HEK293 (cell line): Measurements from ENCODE around the gene HMCN1.

ENCODE experiments used
- CTCF ChIA-PET: fragments of 350-600 bp; formaldehyde crosslinking; extraction: SDS; loops from one replicate; lab custom pipeline; 2021; ENCODE audit warnings: antibody characterized with exemption; lab: Yijun Ruan, JAX
- POLR2A ChIA-PET: fragments of 300-600 bp; formaldehyde crosslinking; extraction: SDS; loops from one replicate; lab custom pipeline; 2020; ENCODE audit warnings: antibody characterized with exemption, inconsistent platforms; lab: Yijun Ruan, JAX
- H3K27ac ChIP-seq: fragments of 200-500 bp; sonication (Bioruptor generic); 2 replicates; pipeline ENCODE4 v1.5.1; 2014; ENCODE audit warnings: low read depth, low read length, control low read depth, inconsistent platforms; ENCODE audit errors: extremely low read depth
- H3K36me3 ChIP-seq, 2 experiments: fragments of 200-500 bp in 1 of 2; sonication (Bioruptor generic) in 1 of 2; 1 replicate in 1 of 2; 2 replicates in 1 of 2; pipeline ENCODE4 v1.5.1; 2014 to 2017; ENCODE audit warnings: inconsistent platforms in 2 of 2, low read length in 2 of 2; ENCODE audit not compliant: control insufficient read depth in 2 of 2, insufficient read depth in 1 of 2
- H3K4me1 ChIP-seq: fragments of 200-500 bp; sonication (Bioruptor generic); 2 replicates; pipeline ENCODE4 v1.5.1; 2014; ENCODE audit warnings: mild to moderate bottlenecking, low read length, inconsistent platforms; ENCODE audit not compliant: control insufficient read depth, insufficient read depth
- H3K4me3 ChIP-seq: 2 replicates; pipeline ENCODE4 v1.5.1; 2011; ENCODE audit warnings: low read depth, mild to moderate bottlenecking, control low read depth, low read length, moderate library complexity
- H3K9me3 ChIP-seq: fragments of 200-500 bp; sonication (Bioruptor generic); 2 replicates; pipeline ENCODE4 v1.5.1; 2014; ENCODE audit warnings: low read depth, low read length, inconsistent platforms; ENCODE audit not compliant: control insufficient read depth, insufficient read depth
- HOXD13 ChIP-seq: sonication (generic); formaldehyde crosslinking; IDR thresholded peaks from 2 replicates; pipeline ENCODE4 v1.8.0; 2022; ENCODE audit warnings: missing genetic modification reagents, borderline replicate concordance
- KLF7 ChIP-seq: fragments of 450-650 bp; formaldehyde crosslinking; IDR thresholded peaks from 2 replicates; pipeline ENCODE4 v1.5.1; 2016; ENCODE audit warnings: missing biosample characterization, missing genetic modification characterization, borderline replicate concordance
- MEIS1 ChIP-seq: sonication (generic); formaldehyde crosslinking; IDR thresholded peaks from 2 replicates; pipeline ENCODE4 v1.8.1; 2022; ENCODE audit warnings: missing genetic modification reagents, mild to moderate bottlenecking, borderline replicate concordance
- PRDM4 ChIP-seq: fragments of 450-650 bp; formaldehyde crosslinking; IDR thresholded peaks from 2 replicates; pipeline ENCODE4 v1.5.1; 2017; ENCODE audit warnings: missing biosample characterization, missing genetic modification characterization
- TRIM28 ChIP-seq: IDR thresholded peaks from 2 replicates; pipeline ENCODE4 v1.6.1; 2011; ENCODE audit warnings: low read length, control low read depth, borderline replicate concordance
- YY2 ChIP-seq: fragments of 450-650 bp; formaldehyde crosslinking; IDR thresholded peaks from 2 replicates; pipeline ENCODE4 v1.5.1; 2016; ENCODE audit warnings: missing biosample characterization, missing genetic modification characterization
- ZFP3 ChIP-seq: fragments of 450-650 bp; formaldehyde crosslinking; IDR thresholded peaks from 2 replicates; pipeline ENCODE4 v1.5.1; 2016; ENCODE audit warnings: low read depth, missing biosample characterization, missing genetic modification characterization
- ZNF157 ChIP-seq: fragments of 450-650 bp; formaldehyde crosslinking; IDR thresholded peaks from 2 replicates; pipeline ENCODE4 v1.5.1; 2016; ENCODE audit warnings: missing biosample characterization, missing genetic modification characterization
- ZNF274 ChIP-seq, 2 experiments: fragments of 200-500 bp in 1 of 2; fragments of 450-650 bp in 1 of 2; sonication (Bioruptor generic) in 1 of 2; formaldehyde crosslinking in 1 of 2; IDR thresholded peaks; 2 replicates each; pipeline versions ENCODE4 v1.5.1 to v1.6.1; 2014 to 2016; ENCODE audit warnings: borderline replicate concordance in 1 of 2, inconsistent platforms in 1 of 2, low read length in 1 of 2, missing biosample characterization in 1 of 2, missing genetic modification characterization in 1 of 2
- ZNF280C ChIP-seq: fragments of 450-650 bp; formaldehyde crosslinking; IDR thresholded peaks from 2 replicates; pipeline ENCODE4 v1.5.1; 2016; ENCODE audit warnings: missing biosample characterization, missing genetic modification characterization
- ZNF335 ChIP-seq: fragments of 450-650 bp; formaldehyde crosslinking; conservative IDR thresholded peaks from 2 replicates; pipeline ENCODE4 v1.5.1; 2016; ENCODE audit warnings: missing biosample characterization, missing genetic modification characterization
- ZNF366 ChIP-seq: fragments of 450-650 bp; formaldehyde crosslinking; conservative IDR thresholded peaks from 2 replicates; pipeline ENCODE4 v1.5.1; 2016; ENCODE audit warnings: missing biosample characterization, missing genetic modification characterization
- ZNF48 ChIP-seq: fragments of 450-650 bp; formaldehyde crosslinking; IDR thresholded peaks from 2 replicates; pipeline ENCODE4 v1.5.1; 2016; ENCODE audit warnings: missing biosample characterization, missing genetic modification characterization
- ZNF555 ChIP-seq: fragments of 450-650 bp; formaldehyde crosslinking; conservative IDR thresholded peaks from 2 replicates; pipeline ENCODE4 v1.5.1; 2017; ENCODE audit warnings: missing biosample characterization, mild to moderate bottlenecking, missing genetic modification characterization, inconsistent platforms
- ZNF561 ChIP-seq: fragments of 450-650 bp; IDR thresholded peaks from 2 replicates; pipeline ENCODE4 v1.5.1; 2018; ENCODE audit warnings: missing biosample characterization, missing genetic modification characterization, borderline replicate concordance
- ZNF585B ChIP-seq: fragments of 450-650 bp; formaldehyde crosslinking; IDR thresholded peaks from 2 replicates; pipeline ENCODE4 v1.5.1; 2016; ENCODE audit warnings: missing biosample characterization, missing genetic modification characterization
- ZNF596 ChIP-seq: fragments of 450-650 bp; IDR thresholded peaks from 2 replicates; pipeline ENCODE4 v1.5.0; 2018; ENCODE audit warnings: missing biosample characterization, mild to moderate bottlenecking, missing genetic modification characterization, moderate library complexity
- ZNF623 ChIP-seq: fragments of 450-650 bp; formaldehyde crosslinking; IDR thresholded peaks from 2 replicates; pipeline ENCODE4 v1.5.1; 2016; ENCODE audit warnings: missing biosample characterization, missing genetic modification characterization
- ZNF624 ChIP-seq: fragments of 450-650 bp; formaldehyde crosslinking; IDR thresholded peaks from 2 replicates; pipeline ENCODE4 v1.5.1; 2017; ENCODE audit warnings: missing biosample characterization, missing genetic modification characterization
- ZNF629 ChIP-seq: fragments of 450-650 bp; formaldehyde crosslinking; IDR thresholded peaks from 2 replicates; pipeline ENCODE4 v1.5.1; 2017; ENCODE audit warnings: missing biosample characterization, missing genetic modification characterization
- ZNF654 ChIP-seq: fragments of 450-650 bp; formaldehyde crosslinking; IDR thresholded peaks from 2 replicates; pipeline ENCODE4 v1.5.1; 2016; ENCODE audit warnings: low read depth, missing biosample characterization, missing genetic modification characterization
- ZNF660 ChIP-seq: fragments of 450-650 bp; IDR thresholded peaks from 2 replicates; pipeline ENCODE4 v1.5.1; 2018; ENCODE audit warnings: missing biosample characterization, mild to moderate bottlenecking, missing genetic modification characterization
- ZNF664 ChIP-seq: fragments of 450-650 bp; formaldehyde crosslinking; IDR thresholded peaks from 2 replicates; pipeline ENCODE4 v1.5.1; 2016; ENCODE audit warnings: missing biosample characterization, missing genetic modification characterization
- ZNF701 ChIP-seq: fragments of 450-650 bp; formaldehyde crosslinking; IDR thresholded peaks from 2 replicates; pipeline ENCODE4 v1.5.1; 2016; ENCODE audit warnings: missing biosample characterization, missing genetic modification characterization
- ZSCAN5A ChIP-seq: fragments of 450-650 bp; formaldehyde crosslinking; IDR thresholded peaks from 2 replicates; pipeline ENCODE4 v1.5.1; 2016; ENCODE audit warnings: missing biosample characterization, missing genetic modification characterization

HMCN1 gene

GRCh38 chr1:185812934-185813333, 78.7 kb downstream of the HMCN1 start:
- no peak overlapping the region for H3K27ac ChIP-seq
- H3K4me1 ChIP-seq, result no peaks in the 10 kb centered on the region
- TF ChIP-seq TRIM28, result no peak
- peak; percentile 68; the same call in 1 of the 2 replicates for TF ChIP-seq ZNF664
- POLR2A ChIA-PET, result no interaction called here
- H3K9me3 ChIP-seq, result no peaks in the 10 kb centered on the region
- H3K36me3 ChIP-seq, result no peaks in the 10 kb centered on the region
- CTCF ChIA-PET, result interaction anchor here (0.6 to 1.5 kb wide), 15 partner anchors 11 to 484 kb away, joined by 3 to 7 read pairs (median 4); no protein-coding TSS in a partner anchor
- no peak overlapping the region for H3K4me3 ChIP-seq

- H3K36me3 ChIP-seq, result no peaks in the 10 kb centered on the region
- H3K27ac ChIP-seq, result no peak overlapping the region
- TF ChIP-seq PRDM4 (tag by site-specific recombination), result no peak
- TF ChIP-seq ZNF366 (tag by site-specific recombination), result no peak
- TF ChIP-seq ZNF660 (tag by site-specific recombination), result 0 out of 2 replicates have a peak, but pooled peaks have one; percentile 36
- peak; percentile 36 for TF ChIP-seq ZNF654 (tag by site-specific recombination)
- no peaks in the 10 kb centered on the region for H3K9me3 ChIP-seq
- ChIA-PET POLR2A (no interaction called here), CTCF (interaction anchor here (0.6 to 1.5 kb wide), 19 partner anchors 10 to 1695 kb away, joined by 3 to 7 read pairs (median 4); no protein-coding TSS in a partner anchor)
- H3K4me1 ChIP-seq, result no peaks in the 10 kb centered on the region
- H3K4me3 ChIP-seq, result no peak overlapping the region
These were observed 79.3 kb downstream of the HMCN1 start for GRCh38 chr1:185813401-185813979.

GRCh38 chr1:185816460-185816859, 82.3 kb downstream of the HMCN1 start:
- H3K27ac ChIP-seq, result no peak overlapping the region
- CTCF ChIA-PET, result interaction anchor here (0.6 to 1.2 kb wide), 4 partner anchors 94 to 1025 kb away, joined by 3 to 5 read pairs (median 4); no protein-coding TSS in a partner anchor
- POLR2A ChIA-PET, result no interaction called here
- no peaks in the 10 kb centered on the region for H3K36me3 ChIP-seq
- no peaks in the 10 kb centered on the region for H3K4me1 ChIP-seq
- no peak overlapping the region for H3K4me3 ChIP-seq
- no peaks in the 10 kb centered on the region for H3K9me3 ChIP-seq
- TF ChIP-seq ZNF561 (tag by site-specific recombination) (no peak), ZNF555 (tag by site-specific recombination) (no peak), ZNF701 (tag by site-specific recombination) (no peak), YY2 (tag by site-specific recombination) (no peak), ZNF157 (tag by site-specific recombination) (no peak), ZSCAN5A (tag by site-specific recombination) (no peak), ZNF624 (no peak), ZNF596 (no peak), ZFP3 (tag by site-specific recombination) (no peak), KLF7 (tag by site-specific recombination) (no peak), ZNF335 (tag by site-specific recombination) (no peak), ZNF280C (tag by site-specific recombination) (no peak), ZNF623 (tag by site-specific recombination) (no peak), ZNF629 (tag by site-specific recombination) (no peak), ZNF585B (tag by site-specific recombination) (no peak), HOXD13 (CRISPR knock-in tag) (no peak), ZNF48 (tag by site-specific recombination) (no peak), ZNF274 (IDR thresholded peaks at IDR 0.05; ENCODE audit: low read length) (no peak), ZNF274 (tag by site-specific recombination; IDR thresholded peaks at IDR 0.05; ENCODE audit: borderline replicate concordance) (no peak), MEIS1 (no peak)
- TF ChIP-seq, all 188 proteins: peak for 0
